Rectal smooth muscle tissue (tissue), 1 donor: ENCODE data around the gene GUCA1C.

Source experiments
- H3K27ac ChIP-seq: one replicate; pipeline ENCODE4 v1.7.0; 2013; ENCODE audit warnings: low read depth, low read length, inconsistent platforms
- H3K27me3 ChIP-seq: one replicate; pipeline ENCODE4 v1.7.0; 2013; ENCODE audit warnings: low read length; ENCODE audit not compliant: control insufficient read depth, insufficient read depth
- H3K36me3 ChIP-seq: one replicate; pipeline ENCODE4 v1.7.0; 2013; ENCODE audit warnings: low read length; ENCODE audit not compliant: control insufficient read depth, insufficient read depth
- H3K4me1 ChIP-seq: one replicate; pipeline ENCODE4 v1.7.0; 2013; ENCODE audit warnings: low read length; ENCODE audit not compliant: control insufficient read depth, insufficient read depth
- H3K4me3 ChIP-seq: one replicate; pipeline ENCODE4 v1.7.0; 2013; ENCODE audit warnings: low read length
- H3K9ac ChIP-seq: one replicate; pipeline ENCODE4 v1.7.0; 2013; ENCODE audit warnings: low read length

The GUCA1C gene

DNA sequence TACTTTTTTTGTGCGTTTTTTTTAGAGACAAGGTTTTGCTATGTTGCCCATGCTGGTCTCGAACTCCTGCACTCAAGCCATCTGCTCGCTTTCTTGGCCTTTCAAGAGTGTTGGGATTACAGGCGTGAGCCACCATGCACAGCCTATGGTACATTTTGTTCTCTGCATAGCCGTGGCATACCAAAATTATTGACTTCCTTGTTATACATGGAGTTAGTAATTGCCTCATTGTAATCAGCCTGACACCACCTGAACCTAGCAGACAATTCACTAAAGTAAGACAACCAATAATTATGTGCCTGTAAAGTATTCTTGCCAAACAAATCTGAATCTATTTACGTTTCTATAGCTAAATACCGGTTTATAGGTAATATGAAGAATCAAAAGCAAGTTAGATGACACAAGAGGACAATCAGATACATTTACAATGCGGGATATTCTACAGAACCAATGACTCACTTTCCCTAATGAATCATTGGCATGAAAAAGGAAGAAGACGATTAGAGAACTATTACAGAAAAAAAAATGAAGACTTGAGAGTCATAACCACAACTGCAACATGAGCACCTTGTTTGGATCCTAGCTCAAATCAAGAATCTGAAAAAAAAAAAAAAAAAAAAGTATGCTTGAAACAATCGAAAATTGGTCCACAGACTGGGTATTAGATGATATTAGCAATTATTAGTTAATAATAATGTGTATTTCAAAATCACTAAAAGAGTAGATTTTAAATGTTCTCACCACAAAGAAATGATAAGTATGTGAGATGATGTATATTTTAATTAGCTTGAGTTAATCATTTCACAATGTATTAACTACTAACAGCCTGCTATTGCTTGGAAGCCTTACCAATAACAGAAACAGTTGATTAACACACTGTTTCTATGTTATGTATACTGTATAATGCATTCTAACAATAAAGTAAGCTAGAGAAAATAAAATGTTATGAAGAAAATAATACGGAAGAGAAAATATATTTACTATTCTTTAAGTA lies 7.1 kb downstream of the GUCA1C start:
- no peaks in the 10 kb centered on the region for H3K27me3 ChIP-seq
- no peak overlapping the region for H3K9ac ChIP-seq
- no peak overlapping the region for H3K4me3 ChIP-seq
- no peaks in the 10 kb centered on the region for H3K36me3 ChIP-seq
- H3K4me1 ChIP-seq: no peaks in the 10 kb centered on the region
- H3K27ac ChIP-seq: no peak overlapping the region

DNA sequence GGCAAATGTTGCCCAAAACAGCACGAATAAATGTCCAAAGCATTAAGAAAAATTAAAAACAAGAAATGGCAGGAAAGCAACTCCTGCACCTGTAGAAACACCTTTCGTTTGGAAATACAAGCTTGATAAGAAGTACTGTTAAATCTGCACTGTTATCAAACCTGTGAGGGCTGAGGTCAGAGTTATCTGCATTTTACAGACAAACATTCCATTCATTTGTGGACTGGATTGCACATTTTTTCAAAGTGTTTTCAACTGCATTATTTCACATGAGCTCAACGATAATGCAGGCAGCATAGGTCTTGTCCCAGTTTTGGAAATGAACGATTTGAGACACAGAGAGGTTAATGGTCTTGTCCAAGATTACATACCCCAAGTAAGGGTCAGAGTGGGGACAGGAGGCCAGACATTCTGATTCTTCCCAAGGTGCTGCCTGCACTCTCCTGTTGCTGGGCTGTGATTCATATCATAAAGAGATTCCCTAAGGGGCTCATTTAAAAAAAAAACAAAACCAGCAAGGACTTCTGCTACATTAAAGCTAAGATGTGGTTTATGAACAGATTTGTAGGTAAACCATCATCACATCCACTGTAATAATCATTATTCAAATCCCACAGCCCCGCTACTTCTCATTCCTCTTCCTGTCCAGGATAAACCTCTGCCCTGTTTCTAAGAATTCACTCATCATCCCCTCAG lies 13.0 kb downstream of the GUCA1C start:
- no peaks in the 10 kb centered on the region for H3K27me3 ChIP-seq
- H3K27ac ChIP-seq: no peak overlapping the region
- H3K9ac ChIP-seq: no peak overlapping the region
- H3K4me1 ChIP-seq: no peaks in the 10 kb centered on the region
- H3K36me3 ChIP-seq: no peaks in the 10 kb centered on the region
- H3K4me3 ChIP-seq: no peak overlapping the region

DNA sequence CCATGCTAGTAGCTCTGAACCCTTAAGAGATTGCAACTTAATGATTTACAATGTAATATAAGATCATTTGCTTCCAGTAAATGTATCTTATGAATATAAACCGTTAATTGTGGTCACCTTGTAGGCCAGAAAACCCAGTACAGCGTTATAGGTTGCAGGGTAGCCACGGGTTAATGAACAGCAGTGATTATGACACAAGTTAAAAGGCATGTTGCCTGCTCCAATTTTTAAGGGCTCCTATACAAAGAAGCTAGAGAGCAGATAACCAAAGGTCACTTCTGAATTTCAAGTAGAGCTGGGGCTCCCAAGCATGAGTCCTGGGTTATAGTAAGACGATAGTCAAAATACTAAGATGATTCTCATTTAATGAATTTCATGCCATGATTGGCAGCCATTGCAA lies 13.5 kb downstream of the GUCA1C start:
- no peak overlapping the region for H3K27ac ChIP-seq
- no peak overlapping the region for H3K9ac ChIP-seq
- H3K36me3 ChIP-seq: no peaks in the 10 kb centered on the region
- H3K4me1 ChIP-seq: no peaks in the 10 kb centered on the region
- no peaks in the 10 kb centered on the region for H3K27me3 ChIP-seq
- H3K4me3 ChIP-seq: no peak overlapping the region

DNA sequence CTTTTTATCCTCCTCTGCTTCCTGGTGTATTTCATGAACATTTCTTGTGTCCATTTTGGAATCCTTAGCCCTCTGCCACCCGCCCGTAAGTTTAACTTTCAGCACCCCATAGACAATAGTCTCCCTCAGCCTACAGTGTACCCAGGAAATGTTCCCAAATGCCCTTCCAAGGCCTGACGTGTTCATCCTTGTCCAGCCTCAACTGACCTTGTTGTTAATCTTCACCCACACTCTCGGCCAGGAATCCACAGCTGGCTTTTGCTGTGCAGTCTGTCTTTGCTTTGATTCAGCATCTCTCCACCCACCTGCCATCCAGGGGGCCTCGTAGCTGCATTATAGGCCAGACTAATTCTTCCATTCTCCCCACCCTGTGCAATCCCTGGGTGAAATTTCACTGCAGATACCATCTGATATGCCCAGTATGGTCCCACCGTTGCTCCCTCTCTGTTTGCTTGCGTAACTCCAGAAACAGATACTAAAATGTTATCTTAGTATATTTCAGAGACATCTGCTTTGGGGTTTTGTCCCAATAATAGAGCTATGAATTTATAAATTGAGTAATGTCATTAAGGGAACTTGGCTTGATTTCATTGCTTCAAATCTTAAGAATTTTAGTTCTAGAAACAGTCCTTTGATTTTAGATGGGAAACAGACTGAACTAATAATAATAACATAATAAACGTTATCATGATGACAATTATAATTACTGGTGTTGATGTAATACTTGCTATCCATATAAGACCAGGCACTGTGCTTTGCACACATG lies 16.6 kb downstream of the GUCA1C start:
- no peak overlapping the region for H3K9ac ChIP-seq
- H3K36me3 ChIP-seq: no peaks in the 10 kb centered on the region
- no peaks in the 10 kb centered on the region for H3K4me1 ChIP-seq
- no peak overlapping the region for H3K4me3 ChIP-seq
- H3K27ac ChIP-seq: no peak overlapping the region
- H3K27me3 ChIP-seq: no peaks in the 10 kb centered on the region

DNA sequence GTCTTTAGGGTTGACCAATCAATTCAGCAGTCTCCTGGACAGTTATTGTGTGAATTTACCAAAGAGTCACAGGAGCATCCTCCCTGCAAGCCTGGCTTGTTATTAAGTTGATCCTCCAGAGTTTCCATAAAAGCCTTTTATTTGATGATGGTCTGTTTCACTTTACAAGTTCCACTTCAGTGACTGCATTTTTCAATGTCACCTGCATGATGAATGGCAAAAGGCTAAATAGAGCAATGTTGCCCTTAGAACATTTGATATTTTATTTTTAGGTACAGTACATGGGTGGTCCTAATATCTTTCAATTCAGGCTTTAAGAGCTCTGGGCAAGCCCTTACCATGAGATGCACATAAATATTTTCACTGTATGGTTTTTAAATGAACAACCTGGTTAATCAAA lies 22.6 kb downstream of the GUCA1C start:
- Histone ChIP-seq H3K4me1 (no peaks in the 10 kb centered on the region), H3K36me3 (no peaks in the 10 kb centered on the region), H3K4me3 (no peak overlapping the region), H3K27ac (no peak overlapping the region), H3K9ac (no peak overlapping the region), H3K27me3 (no peaks in the 10 kb centered on the region)

DNA sequence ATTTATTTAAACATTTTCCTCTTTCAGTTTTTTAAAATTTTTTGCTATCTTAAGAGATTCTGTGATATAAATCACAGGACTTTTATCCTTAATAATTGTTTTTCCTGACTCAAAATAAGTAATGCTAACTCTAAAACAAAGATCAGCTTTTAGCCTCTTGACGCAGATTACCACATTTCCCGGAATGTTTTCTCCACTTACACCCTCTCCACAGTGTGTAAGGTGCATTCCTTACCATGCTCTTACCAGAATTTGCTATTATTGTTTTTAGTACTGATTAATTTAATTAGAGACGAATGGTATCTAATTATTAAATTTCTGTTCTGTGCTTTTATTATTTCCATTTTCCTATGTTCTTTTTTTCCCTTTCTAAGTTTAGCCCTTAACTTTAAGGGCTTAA lies 34.8 kb downstream of the GUCA1C start:
- H3K4me3 ChIP-seq: no peak overlapping the region
- H3K36me3 ChIP-seq: no peaks in the 10 kb centered on the region
- no peaks in the 10 kb centered on the region for H3K4me1 ChIP-seq
- no peak overlapping the region for H3K27ac ChIP-seq
- no peaks in the 10 kb centered on the region for H3K27me3 ChIP-seq
- no peak overlapping the region for H3K9ac ChIP-seq

DNA sequence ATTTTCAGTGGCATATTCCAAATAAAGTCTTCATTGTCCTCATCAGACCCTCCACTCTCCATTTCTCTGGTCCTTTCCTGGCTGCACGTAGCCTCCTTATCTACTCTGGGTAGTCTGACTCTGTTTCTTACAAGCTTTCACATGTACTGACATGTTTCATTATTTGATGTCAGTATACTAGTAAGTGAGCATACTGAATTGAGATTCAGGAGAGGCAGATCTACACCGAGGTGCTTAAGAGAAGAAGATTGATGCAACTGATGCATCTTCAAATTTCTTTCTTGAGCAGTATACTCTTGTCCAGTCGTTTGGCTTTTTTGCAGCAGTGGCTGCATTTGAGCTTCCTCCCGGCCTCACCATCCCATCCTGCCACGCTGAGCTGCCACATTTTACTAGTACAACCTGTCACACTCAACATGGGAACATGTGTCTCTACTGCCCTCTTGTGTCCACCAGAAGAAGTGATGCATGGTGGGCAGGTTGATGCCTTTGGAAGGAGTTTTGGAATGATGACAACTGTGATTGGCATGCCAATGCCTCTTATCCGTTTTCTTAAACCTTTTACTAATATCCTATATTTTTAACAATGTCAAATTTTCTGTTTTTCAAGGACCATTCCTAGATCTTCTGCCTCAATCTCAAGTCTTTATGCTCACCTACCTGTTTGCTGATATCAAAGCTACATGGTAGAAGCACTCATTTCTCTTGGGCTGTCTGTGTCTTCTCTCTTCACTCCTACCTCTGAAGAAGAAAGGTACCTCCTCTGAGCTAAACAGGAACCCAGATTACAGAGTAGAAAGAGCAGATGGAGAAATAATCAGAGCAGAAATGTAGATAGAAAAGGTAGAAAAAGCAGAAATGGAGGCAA lies 38.7 kb downstream of the GUCA1C start:
- Histone ChIP-seq H3K27me3 (no peaks in the 10 kb centered on the region), H3K27ac (no peak overlapping the region), H3K36me3 (no peaks in the 10 kb centered on the region), H3K9ac (no peak overlapping the region), H3K4me3 (no peak overlapping the region), H3K4me1 (no peaks in the 10 kb centered on the region)

DNA sequence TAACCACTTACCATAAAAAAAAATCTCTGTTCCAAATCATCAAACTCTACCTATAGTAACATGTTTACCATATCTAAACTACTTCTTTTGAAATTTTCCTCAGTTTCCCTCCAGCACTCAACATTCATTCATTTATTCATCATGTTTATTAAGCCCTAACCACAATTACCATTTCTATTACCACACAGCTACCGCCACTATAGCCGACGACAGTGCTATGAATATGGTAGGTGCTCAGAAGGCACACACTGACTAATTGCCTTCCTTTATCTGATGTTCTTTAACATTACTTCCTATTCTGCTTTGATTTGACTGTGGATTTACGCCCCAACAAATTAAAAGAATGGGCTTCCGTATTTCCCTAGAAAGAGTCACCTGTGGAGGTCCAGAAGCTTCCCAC lies 43.9 kb downstream of the GUCA1C start:
- Histone ChIP-seq H3K36me3 (no peaks in the 10 kb centered on the region), H3K4me1 (no peaks in the 10 kb centered on the region), H3K4me3 (no peak overlapping the region), H3K27me3 (no peaks in the 10 kb centered on the region), H3K27ac (no peak overlapping the region), H3K9ac (no peak overlapping the region)

DNA sequence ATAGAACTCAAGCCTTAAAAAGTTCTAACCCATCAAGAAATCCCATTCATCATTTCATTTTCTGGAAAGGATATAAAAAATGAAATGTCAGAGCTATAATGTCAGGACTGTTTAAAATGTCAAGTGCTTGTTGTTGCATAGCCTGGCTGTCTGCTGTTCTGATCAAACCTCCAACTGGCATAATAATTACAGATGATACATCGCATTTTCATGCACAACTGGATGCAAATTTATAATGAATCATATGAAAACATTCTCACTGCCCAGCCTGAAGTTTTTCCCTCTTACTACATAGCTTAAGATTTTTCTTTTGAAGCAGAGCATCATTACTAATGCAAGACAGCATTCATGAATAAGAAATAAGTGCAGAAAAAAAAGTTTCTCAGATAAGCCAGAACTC lies 46.5 kb downstream of the GUCA1C start:
- no peaks in the 10 kb centered on the region for H3K27me3 ChIP-seq
- no peaks in the 10 kb centered on the region for H3K4me1 ChIP-seq
- H3K4me3 ChIP-seq: no peak overlapping the region
- H3K27ac ChIP-seq: no peak overlapping the region
- H3K9ac ChIP-seq: no peak overlapping the region
- no peaks in the 10 kb centered on the region for H3K36me3 ChIP-seq

DNA sequence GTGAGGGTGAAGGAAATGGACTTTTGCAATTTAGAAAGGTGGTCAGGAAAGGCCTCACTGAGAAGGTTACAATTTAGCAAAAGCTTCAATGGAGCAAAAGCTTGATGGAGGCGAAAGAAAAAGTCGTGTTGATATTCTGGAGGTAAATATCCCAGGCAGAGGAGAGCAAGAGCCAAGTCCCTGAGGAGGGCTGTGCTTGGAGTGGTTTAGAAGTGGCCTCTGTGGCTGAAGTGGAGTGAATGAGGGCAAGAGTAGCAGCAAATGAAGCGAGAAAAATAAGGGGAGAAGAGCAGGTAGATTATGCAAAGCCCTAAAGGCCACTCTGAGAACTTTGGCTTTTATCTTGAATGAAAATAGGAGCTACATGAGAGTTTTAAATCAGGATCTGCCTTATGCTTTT lies 54.1 kb downstream of the GUCA1C start:
- no peaks in the 10 kb centered on the region for H3K4me1 ChIP-seq
- no peaks in the 10 kb centered on the region for H3K27me3 ChIP-seq
- no peak overlapping the region for H3K27ac ChIP-seq

DNA sequence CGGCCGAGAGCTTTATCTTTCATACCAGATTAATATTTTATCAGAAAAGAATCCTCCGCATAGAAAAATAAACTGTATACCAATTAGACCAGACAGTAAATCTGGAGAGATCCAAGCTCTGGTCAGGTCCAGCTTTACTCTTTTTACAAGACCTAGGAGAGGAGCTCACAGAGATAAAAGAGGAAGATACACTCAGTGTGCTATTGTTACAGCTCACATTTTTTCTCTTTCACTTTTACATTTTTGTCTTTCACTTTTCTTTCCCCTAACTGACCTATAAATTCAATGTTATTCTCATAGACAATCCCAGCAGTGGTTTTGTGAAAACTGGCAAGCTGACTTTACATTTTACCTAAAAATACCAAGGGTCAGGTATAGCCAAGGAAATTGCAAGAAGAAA lies 55.8 kb downstream of the GUCA1C start:
- Histone ChIP-seq H3K9ac (no peak overlapping the region), H3K27ac (no peak overlapping the region), H3K36me3 (no peaks in the 10 kb centered on the region), H3K4me1 (no peaks in the 10 kb centered on the region), H3K27me3 (no peaks in the 10 kb centered on the region), H3K4me3 (no peak overlapping the region)

More for the DNA sequence above, 54.1 kb downstream of the GUCA1C start:
- no peak overlapping the region for H3K9ac ChIP-seq
- no peak overlapping the region for H3K4me3 ChIP-seq
- no peaks in the 10 kb centered on the region for H3K36me3 ChIP-seq
